Lower lobe of right lung (tissue), 2 donors: Measurements from ENCODE around the gene U2SURP. TPM values are rescaled to one million over a fixed set of nuclear protein-coding genes. Genes with fewer than 3 reads are reported as not detected.

Experiments
- ATAC-seq, 2 donors: fragments of 200-7000 bp; cut with Tn5 transposase; one replicate each; pipeline ENCODE4 v1.9.1; 2020 to 2022; ENCODE audit warnings: mild to moderate bottlenecking in 2 of 2, moderate library complexity in 2 of 2
- DNase-seq: peaks from one replicate; pipeline ENCODE4 v3.0.0-alpha.2; 2020
- H3K27ac ChIP-seq: fragments of 200-600 bp; one replicate; pipeline ENCODE4 v1.8.0; 2022
- H3K27me3 ChIP-seq: fragments of 200-600 bp; one replicate; pipeline ENCODE4 v1.8.0; 2022; ENCODE audit warnings: low read depth
- H3K36me3 ChIP-seq: fragments of 200-600 bp; one replicate; pipeline ENCODE4 v1.8.0; 2022; ENCODE audit warnings: mild to moderate bottlenecking
- H3K4me1 ChIP-seq: fragments of 200-600 bp; one replicate; pipeline ENCODE4 v1.8.0; 2022
- H3K4me3 ChIP-seq: fragments of 200-600 bp; one replicate; pipeline ENCODE4 v1.8.0; 2022; ENCODE audit warnings: mild to moderate bottlenecking
- H3K9me3 ChIP-seq: fragments of 200-600 bp; one replicate; pipeline ENCODE4 v1.8.0; 2022
- intact Hi-C: fragments of 100-400 bp; cut with DNase I; formaldehyde crosslinking; loops from one replicate; pipeline ENCODE4 v1.11.0; 2022
- total RNA-seq: library from RNA; stranded (reverse); fragmentation: NEBNext Ultra II Directional; extraction: Animal tissue kit (Norgen Biotek cat#: 25700); gene quantifications from one replicate; pipeline ENCODE4 v1.2.1, GENCODE V29; 2021
- TF ChIP-seq, protein P1 (sequence below): fragments of 200-600 bp; IDR thresholded peaks from one replicate; pipeline ENCODE4 v1.8.0; 2022; ENCODE audit warnings: antibody characterized with exemption, mild to moderate bottlenecking
- donor health status: DM: no; HTN: yes; CAD: no; lungs with severe emphysema.

U2SURP gene
- total RNA-seq, 1 donor from 2014 or later: 74.0 TPM

DNA sequence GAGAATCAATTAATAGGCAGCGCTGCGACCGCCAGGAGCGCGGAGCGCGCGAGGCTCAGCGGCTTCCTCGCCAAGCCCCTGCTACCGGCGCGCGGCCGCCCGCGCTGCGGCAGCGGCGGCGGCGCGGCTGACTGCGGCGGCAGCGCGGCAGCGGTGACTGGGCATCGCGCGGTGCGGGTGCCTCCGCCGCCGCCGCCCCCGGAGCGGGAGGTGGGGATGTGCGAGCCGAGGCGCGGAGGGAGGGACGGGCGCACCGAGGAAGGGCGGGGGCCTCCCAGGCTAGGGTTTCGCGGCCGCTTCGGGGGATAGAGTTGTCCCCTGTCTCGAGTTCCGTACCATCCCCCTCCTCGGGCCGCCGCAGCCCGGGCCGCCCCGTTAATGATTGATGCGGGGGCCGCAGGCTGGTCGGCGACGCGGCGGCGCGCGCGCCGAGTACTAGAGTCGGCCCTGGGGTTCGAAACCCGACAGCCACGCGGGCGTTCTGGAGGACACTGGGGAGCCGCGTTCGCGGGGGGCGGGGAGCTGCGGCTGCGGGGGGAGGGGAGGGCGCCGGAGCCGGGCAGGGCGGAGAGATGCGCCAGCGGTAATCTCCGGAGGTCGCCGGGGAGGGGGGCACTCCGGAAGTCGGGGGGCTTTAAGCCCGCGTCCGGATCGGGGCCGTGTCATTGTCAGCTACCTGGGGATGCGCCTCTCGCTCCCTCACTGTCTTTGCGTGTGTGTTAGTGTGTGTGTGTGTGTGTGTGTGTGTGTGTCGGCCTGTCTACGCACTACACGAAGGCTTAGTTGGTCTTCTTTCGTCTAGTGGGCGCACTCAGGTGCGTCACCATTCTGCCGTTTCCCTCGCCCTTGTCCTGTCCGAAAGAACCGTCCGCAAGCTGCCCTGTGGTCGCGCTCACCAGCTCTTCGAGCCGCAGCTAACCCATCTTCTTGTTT is 37.6 kb upstream of the U2SURP start, which contains the start of gene PAQR9:
PAQR9 (minus strand) TSS at position 159 of the 933 bp plus-strand sequence. CDS start 338 bp downstream, outside the sequence.
- peak within 1 kb of the TSS; percentile 47 for H3K4me3 ChIP-seq
- TF ChIP-seq, protein P1, sequence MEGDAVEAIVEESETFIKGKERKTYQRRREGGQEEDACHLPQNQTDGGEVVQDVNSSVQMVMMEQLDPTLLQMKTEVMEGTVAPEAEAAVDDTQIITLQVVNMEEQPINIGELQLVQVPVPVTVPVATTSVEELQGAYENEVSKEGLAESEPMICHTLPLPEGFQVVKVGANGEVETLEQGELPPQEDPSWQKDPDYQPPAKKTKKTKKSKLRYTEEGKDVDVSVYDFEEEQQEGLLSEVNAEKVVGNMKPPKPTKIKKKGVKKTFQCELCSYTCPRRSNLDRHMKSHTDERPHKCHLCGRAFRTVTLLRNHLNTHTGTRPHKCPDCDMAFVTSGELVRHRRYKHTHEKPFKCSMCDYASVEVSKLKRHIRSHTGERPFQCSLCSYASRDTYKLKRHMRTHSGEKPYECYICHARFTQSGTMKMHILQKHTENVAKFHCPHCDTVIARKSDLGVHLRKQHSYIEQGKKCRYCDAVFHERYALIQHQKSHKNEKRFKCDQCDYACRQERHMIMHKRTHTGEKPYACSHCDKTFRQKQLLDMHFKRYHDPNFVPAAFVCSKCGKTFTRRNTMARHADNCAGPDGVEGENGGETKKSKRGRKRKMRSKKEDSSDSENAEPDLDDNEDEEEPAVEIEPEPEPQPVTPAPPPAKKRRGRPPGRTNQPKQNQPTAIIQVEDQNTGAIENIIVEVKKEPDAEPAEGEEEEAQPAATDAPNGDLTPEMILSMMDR: no peak
- H3K4me1 ChIP-seq: no peaks in the 10 kb centered on the region
- H3K27ac ChIP-seq: no peak within 1 kb of the TSS
- no peaks in the 10 kb centered on the region for H3K36me3 ChIP-seq
- intact Hi-C loops: no loop called here
- H3K9me3 ChIP-seq: no peaks in the 10 kb centered on the region
- ATAC-seq: peak; percentile 53 to 56
- peaks cover 67% of the 10 kb centered on the region for H3K27me3 ChIP-seq
- no peak for DNase-seq

DNA sequence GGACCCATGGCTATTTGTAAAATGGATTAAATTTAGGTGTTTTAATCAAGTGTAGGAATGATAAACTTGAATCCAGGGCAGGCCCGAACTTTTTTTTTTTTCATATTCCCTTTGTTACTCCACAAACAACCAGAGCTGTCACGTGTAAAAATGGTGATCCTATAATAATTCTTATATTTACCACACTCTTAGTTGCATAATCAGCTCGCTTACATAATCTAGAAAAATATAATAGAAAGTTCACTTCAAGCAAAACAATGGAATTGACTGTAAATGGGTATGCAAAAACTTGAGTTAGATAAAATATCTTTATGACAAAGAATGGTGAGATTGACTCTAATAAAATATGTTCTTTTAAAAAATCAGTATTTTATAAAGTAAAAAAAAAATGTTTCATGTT is 35.8 kb upstream of the U2SURP start:
- ATAC-seq (no peak), DNase-seq (no peak)
- no peaks in the 10 kb centered on the region for H3K9me3 ChIP-seq
- no peaks in the 10 kb centered on the region for H3K36me3 ChIP-seq
- H3K27me3 ChIP-seq: peaks cover 62% of the 10 kb centered on the region
- no peak overlapping the region for H3K4me3 ChIP-seq
- intact Hi-C loops: no loop called here
- TF ChIP-seq, protein P1: no peak
- H3K4me1 ChIP-seq: no peaks in the 10 kb centered on the region
- no peak overlapping the region for H3K27ac ChIP-seq

DNA sequence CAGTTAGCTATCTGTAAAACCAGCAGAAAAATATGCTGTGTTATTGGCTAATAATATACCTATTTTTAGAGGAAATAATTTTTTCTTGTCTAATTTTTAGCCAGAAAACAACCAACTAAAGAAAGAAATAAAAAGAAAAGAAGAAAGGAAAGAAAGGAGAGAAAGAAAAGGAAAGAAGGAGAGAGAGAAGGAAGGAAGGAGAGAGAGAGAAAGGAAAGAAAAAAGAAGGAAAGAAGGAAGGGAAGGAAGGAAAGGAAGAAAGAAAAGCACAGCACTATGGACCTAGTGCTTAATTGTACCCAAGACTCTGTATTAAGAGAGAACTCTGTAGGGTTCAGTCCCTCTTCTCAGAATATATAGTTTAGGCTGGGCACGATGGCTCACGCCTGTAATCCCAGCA is 34.6 kb upstream of the U2SURP start:
- no peak overlapping the region for H3K4me3 ChIP-seq
- H3K4me1 ChIP-seq: no peaks in the 10 kb centered on the region
- DNase-seq (no peak), ATAC-seq (no peak)
- no peaks in the 10 kb centered on the region for H3K9me3 ChIP-seq
- intact Hi-C loops: no loop called here
- H3K27ac ChIP-seq: no peak overlapping the region
- peaks cover 63% of the 10 kb centered on the region for H3K27me3 ChIP-seq
- H3K36me3 ChIP-seq: no peaks in the 10 kb centered on the region
- TF ChIP-seq, protein P1: no peak

DNA sequence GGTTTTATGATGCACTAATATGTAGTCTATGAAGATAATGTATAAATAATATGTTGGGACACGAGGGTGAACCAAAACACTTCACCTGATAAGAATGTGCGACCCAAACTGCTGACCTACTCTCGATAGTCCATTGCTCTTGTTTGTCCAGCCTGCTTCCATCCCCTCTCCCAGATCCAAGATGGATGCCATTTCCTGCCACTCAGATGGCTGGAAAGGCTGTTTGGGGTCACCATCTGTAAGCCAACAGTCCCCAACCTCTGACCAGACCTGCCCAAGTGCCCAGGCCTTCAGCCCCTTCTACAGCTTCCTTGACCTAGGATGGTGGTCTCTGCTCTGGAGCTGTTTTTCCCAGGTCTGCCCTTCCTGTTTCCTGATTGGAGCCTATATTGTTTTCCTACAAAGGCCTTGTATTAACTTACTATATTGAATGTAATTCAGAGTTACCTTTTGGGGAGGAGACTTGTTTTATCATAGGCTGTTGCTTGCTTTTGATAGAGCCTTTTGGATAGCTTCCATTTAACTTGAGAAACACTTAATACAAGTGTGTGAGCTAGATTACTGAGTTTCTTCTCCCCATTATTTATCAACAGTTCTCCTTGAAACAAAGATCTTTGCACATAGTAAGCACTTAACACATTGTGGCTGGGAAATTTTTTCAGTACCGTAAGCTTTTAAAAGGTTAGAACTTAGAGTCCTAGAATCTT is 32.9 kb upstream of the U2SURP start:
- TF ChIP-seq, protein P1: no peak
- H3K36me3 ChIP-seq: no peaks in the 10 kb centered on the region
- no peak overlapping the region for H3K4me3 ChIP-seq
- no peaks in the 10 kb centered on the region for H3K9me3 ChIP-seq
- no peaks in the 10 kb centered on the region for H3K4me1 ChIP-seq
- DNase-seq (no peak), ATAC-seq (no peak)
- intact Hi-C loops: no loop called here
- peaks cover 46% of the 10 kb centered on the region for H3K27me3 ChIP-seq
- H3K27ac ChIP-seq: no peak overlapping the region

DNA sequence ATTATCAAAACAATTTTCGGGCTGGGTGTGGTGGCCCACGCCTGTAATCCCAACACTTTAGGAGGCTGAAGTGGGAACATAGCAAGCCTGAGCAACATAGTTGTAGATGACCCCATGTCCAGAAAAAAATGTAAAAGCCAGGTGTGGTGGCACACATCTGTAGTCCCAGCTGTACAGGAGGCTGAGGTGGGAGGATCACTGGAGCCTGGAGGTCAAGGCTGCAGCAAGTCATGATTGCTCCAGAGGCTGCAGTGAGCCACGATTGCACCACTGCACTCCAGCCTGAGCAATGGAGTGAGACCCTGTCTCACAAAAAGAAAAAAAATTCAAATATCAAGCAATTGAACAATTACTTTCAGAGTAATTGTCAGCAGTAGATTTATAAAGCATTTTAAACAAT is 29.9 kb upstream of the U2SURP start:
- H3K36me3 ChIP-seq: no peaks in the 10 kb centered on the region
- no peaks in the 10 kb centered on the region for H3K9me3 ChIP-seq
- peaks cover 1% of the 10 kb centered on the region for H3K4me1 ChIP-seq
- H3K27ac ChIP-seq: no peak overlapping the region
- ATAC-seq (no peak), DNase-seq (no peak)
- H3K27me3 ChIP-seq: peaks cover 19% of the 10 kb centered on the region
- H3K4me3 ChIP-seq: no peak overlapping the region
- intact Hi-C loops: no loop called here
- TF ChIP-seq, protein P1: no peak
